ENCODE data around the gene HLA-DOB. TPM values are rescaled to one million over a fixed set of nuclear protein-coding genes. Genes with fewer than 3 reads are reported as not detected.

HLA-DOB gene
- total RNA-seq, 6 experiments from 2014 or later = 0.16 to 0.20 TPM; not detected in 4

- H3K9me3 ChIP-seq = no peaks in the 10 kb centered on the region
- WGBS (ENCODE audit: insufficient coverage, low coverage, low lambda C conversion rate, missing lambda C conversion rate) = 81% methylated on average over 12 of the region's 13 CpGs
- no peak for DNase-seq
- intact Hi-C loops (cut with DNase I) = no loop called here
- H3K27ac ChIP-seq = no peak overlapping the region
- peaks cover 0 to 2% (median under 1%) of the 10 kb centered on the region in 4 donors for H3K4me1 ChIP-seq
- no peak overlapping the region for H3K4me3 ChIP-seq
- TF ChIP-seq, protein P1, sequence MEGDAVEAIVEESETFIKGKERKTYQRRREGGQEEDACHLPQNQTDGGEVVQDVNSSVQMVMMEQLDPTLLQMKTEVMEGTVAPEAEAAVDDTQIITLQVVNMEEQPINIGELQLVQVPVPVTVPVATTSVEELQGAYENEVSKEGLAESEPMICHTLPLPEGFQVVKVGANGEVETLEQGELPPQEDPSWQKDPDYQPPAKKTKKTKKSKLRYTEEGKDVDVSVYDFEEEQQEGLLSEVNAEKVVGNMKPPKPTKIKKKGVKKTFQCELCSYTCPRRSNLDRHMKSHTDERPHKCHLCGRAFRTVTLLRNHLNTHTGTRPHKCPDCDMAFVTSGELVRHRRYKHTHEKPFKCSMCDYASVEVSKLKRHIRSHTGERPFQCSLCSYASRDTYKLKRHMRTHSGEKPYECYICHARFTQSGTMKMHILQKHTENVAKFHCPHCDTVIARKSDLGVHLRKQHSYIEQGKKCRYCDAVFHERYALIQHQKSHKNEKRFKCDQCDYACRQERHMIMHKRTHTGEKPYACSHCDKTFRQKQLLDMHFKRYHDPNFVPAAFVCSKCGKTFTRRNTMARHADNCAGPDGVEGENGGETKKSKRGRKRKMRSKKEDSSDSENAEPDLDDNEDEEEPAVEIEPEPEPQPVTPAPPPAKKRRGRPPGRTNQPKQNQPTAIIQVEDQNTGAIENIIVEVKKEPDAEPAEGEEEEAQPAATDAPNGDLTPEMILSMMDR (IDR thresholded peaks at IDR 0.05) = no peak
- TF ChIP-seq POLR2A (IDR thresholded peaks at IDR 0.05) = no peak
- no peaks in the 10 kb centered on the region for H3K27me3 ChIP-seq
- ATAC-seq = no peak
- peaks cover 0 to 22% (median 1%) of the 10 kb centered on the region in 4 donors for H3K36me3 ChIP-seq
Measured at GRCh38 chr6:32832535-32832934, 15.7 kb upstream of the HLA-DOB start.

- Histone ChIP-seq H3K27ac (no peak overlapping the region), H3K36me3 (peaks cover 0 to 22% (median 1%) of the 10 kb centered on the region in 4 donors), H3K9me3 (no peaks in the 10 kb centered on the region), H3K4me3 (no peak overlapping the region), H3K4me1 (no peaks in the 10 kb centered on the region), H3K27me3 (no peaks in the 10 kb centered on the region)
- TF ChIP-seq POLR2A (IDR thresholded peaks at IDR 0.05) = no peak
- TF ChIP-seq, protein P1 (IDR thresholded peaks at IDR 0.05) = no peak
- DNase-seq (no peak), ATAC-seq (no peak)
- WGBS (ENCODE audit: insufficient coverage, low coverage, low lambda C conversion rate, missing lambda C conversion rate) = 78% methylated on average over 4 of the region's 5 CpGs
- intact Hi-C loops (cut with DNase I) = no loop called here
Measured at GRCh38 chr6:32830936-32831335, 14.1 kb upstream of the HLA-DOB start.

GRCh38 chr6:32830017-32830416, 13.2 kb upstream of the HLA-DOB start:
- ATAC-seq = no peak

GRCh38 chr6:32829495-32829894, 12.7 kb upstream of the HLA-DOB start:
- Histone ChIP-seq H3K4me3 (no peak overlapping the region), H3K36me3 (peaks cover 0 to 22% (median 1%) of the 10 kb centered on the region in 4 donors), H3K9me3 (no peaks in the 10 kb centered on the region), H3K4me1 (no peaks in the 10 kb centered on the region), H3K27ac (no peak overlapping the region), H3K27me3 (no peaks in the 10 kb centered on the region)
- 76% methylated on average over 6 of the region's 7 CpGs for WGBS (ENCODE audit: insufficient coverage, low coverage, low lambda C conversion rate, missing lambda C conversion rate)
- ATAC-seq (no peak), DNase-seq (no peak)
- no peak for TF ChIP-seq POLR2A (IDR thresholded peaks at IDR 0.05)
- TF ChIP-seq, protein P1 (IDR thresholded peaks at IDR 0.05) = no peak
- intact Hi-C loops (cut with DNase I) = no loop called here

More at GRCh38 chr6:32830017-32830416, 13.2 kb upstream of the HLA-DOB start:
- intact Hi-C loops (cut with DNase I) = no loop called here
- DNase-seq = no peak
- WGBS (ENCODE audit: insufficient coverage, low coverage, low lambda C conversion rate, missing lambda C conversion rate) = 88% methylated on average over 2 of the region's 5 CpGs
- Histone ChIP-seq H3K4me3 (no peak overlapping the region), H3K4me1 (no peaks in the 10 kb centered on the region), H3K27ac (no peak overlapping the region), H3K9me3 (no peaks in the 10 kb centered on the region), H3K36me3 (peaks cover 0 to 22% (median 1%) of the 10 kb centered on the region in 4 donors), H3K27me3 (no peaks in the 10 kb centered on the region)
- TF ChIP-seq POLR2A (IDR thresholded peaks at IDR 0.05) = no peak
- TF ChIP-seq, protein P1 (IDR thresholded peaks at IDR 0.05) = no peak

GRCh38 chr6:32827025-32827424, 10.2 kb upstream of the HLA-DOB start:
- H3K9me3 ChIP-seq = no peaks in the 10 kb centered on the region
- DNase-seq = no peak
- ATAC-seq = no peak
- WGBS (ENCODE audit: insufficient coverage, low coverage, low lambda C conversion rate, missing lambda C conversion rate) = 63% methylated on average over 3 of the region's 3 CpGs
- no peak overlapping the region for H3K27ac ChIP-seq
- no peak for TF ChIP-seq POLR2A (IDR thresholded peaks at IDR 0.05)
- intact Hi-C loops (cut with DNase I) = no loop called here
- no peaks in the 10 kb centered on the region for H3K27me3 ChIP-seq
- no peak overlapping the region for H3K4me3 ChIP-seq
- H3K4me1 ChIP-seq = no peaks in the 10 kb centered on the region
- peaks cover 0 to 22% (median 1%) of the 10 kb centered on the region in 4 donors for H3K36me3 ChIP-seq
